Activated naive CD4-positive, alpha-beta T cell treated with anti-CD3 and anti-CD28 coated beads, Interleukin-2, amount 10 ng/mL, durations not matched to agents 7 days and 5 days (primary cell): Measurements from ENCODE around the gene GGACT.
"Not testable (repeated sequence)": the region's sequence is repeated elsewhere in the genome, so short reads cannot be mapped to it uniquely, and the experiment has no call there.

ENCODE experiments used
- CTCF ChIA-PET: fragments of 350-600 bp; sonication (Branson Sonifier 250); formaldehyde crosslinking; loops from one replicate; lab custom pipeline; 2021; ENCODE audit warnings: antibody characterized with exemption; lab: Charles Lee
- DNase-seq: peaks from one replicate; pipeline ENCODE4 v3.0.0-alpha.2; 2020
- H3K27ac Mint-ChIP-seq: one replicate; pipeline ENCODE4 v1.8.0; 2021; ENCODE audit warnings: mild to moderate bottlenecking, moderate library complexity, mixed read lengths
- H3K27me3 Mint-ChIP-seq: one replicate; pipeline ENCODE4 v1.8.0; 2021; ENCODE audit warnings: mild to moderate bottlenecking, mixed read lengths
- H3K36me3 Mint-ChIP-seq: one replicate; pipeline ENCODE4 v1.8.0; 2021; ENCODE audit warnings: mixed read lengths
- H3K4me1 Mint-ChIP-seq: one replicate; pipeline ENCODE4 v1.8.0; 2021; ENCODE audit warnings: mixed read lengths
- H3K4me3 Mint-ChIP-seq: one replicate; pipeline ENCODE4 v1.8.0; 2021; ENCODE audit warnings: mild to moderate bottlenecking, moderate library complexity, mixed read lengths
- H3K9me3 Mint-ChIP-seq: one replicate; pipeline ENCODE4 v1.8.0; 2021; ENCODE audit warnings: mixed read lengths

The GGACT gene

DNA sequence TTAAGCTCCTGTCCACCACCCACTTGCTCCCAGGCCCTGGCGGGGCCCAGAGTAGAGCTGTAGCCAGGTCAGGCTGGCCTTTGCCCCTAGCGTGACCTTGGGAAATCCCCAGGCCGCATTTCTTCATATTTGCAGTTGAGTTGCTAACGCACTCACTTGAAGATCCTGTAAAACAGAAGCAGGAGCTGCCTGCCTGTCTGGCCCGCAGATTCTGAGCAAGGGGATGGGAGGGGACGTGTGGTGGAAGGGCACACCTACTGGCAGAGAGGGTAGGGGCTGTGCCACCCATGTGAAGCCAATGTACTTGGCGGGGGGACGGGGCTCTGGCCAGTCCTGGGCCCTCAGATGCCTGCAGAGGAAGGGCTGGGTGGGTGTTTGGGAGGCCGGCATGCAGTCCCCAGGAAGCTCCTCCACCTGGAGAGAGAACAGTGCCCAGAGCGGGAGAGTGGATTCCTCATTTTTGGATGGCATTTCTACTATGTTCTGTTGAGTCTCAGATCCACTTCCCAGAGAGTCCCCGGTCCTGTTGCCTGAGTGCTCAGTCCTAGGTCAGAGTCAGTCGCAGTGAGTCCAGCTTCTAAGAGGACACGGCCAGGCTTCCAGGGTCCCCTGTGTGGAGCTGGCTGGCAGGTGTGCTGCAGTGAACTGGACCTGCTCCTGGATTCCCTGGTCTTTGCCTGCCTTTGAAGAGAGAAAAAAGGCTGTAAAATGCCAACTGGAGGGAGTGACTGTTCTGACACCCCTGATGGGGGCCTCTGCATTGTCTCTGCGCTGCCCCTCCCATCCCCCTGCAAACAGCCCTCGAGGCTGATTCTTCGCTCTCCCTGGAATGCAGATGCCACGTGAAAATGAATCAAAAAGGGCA, 62.9 kb downstream of the GGACT start:
- Mint-ChIP-seq H3K27ac (no peak overlapping the region), H3K4me3 (no peak overlapping the region), H3K27me3 (no peaks in the 10 kb centered on the region), H3K36me3 (no peaks in the 10 kb centered on the region), H3K4me1 (peaks cover 14% of the 10 kb centered on the region), H3K9me3 (no peaks in the 10 kb centered on the region)
- CTCF ChIA-PET: no interaction called here
- no peak for DNase-seq

DNA sequence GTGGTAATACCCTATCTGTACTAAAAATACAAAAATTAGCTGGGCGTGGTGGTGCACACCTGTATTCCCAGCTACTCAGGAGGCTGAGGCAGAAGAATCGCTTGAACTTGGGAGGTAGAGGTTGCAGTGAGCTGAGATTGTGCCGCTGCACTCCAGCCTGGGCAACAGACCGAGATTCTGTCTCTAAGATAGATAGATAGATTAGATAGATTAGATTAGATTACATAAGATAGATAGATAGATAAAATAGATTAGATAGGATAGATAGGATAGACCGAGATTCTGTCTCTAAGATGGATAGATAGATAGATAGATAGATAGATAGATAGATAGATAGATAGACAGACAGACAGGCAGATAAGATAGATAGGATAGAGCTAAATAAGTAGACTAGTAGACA, 63.9 kb downstream of the GGACT start:
- H3K9me3 Mint-ChIP-seq, CTCF ChIA-PET, H3K36me3 Mint-ChIP-seq, H3K27me3 Mint-ChIP-seq, DNase-seq, H3K27ac Mint-ChIP-seq, H3K4me3 Mint-ChIP-seq: not testable (repeated sequence)
- peaks cover 14% of the 10 kb centered on the region for H3K4me1 Mint-ChIP-seq

DNA sequence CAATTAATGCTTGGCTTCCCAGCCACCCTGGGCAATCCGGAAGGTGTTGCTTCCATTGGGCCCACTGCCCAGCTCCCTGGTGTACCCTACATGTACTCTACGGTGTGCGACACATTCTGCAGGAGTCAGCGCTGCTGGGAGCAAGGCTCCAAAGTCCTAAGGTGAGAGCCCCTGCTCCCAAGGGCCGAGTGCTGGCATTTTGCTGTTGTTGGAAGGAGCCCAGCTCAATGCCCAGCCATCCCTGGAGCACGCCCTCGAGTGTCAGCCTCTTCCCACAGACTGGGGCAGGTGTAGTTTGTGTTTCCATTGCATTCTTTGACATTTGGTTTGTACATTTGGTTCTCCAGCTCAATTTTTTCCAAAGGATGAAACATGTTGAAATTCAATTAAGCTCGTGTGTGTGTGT, 64.6 kb downstream of the GGACT start:
- CTCF ChIA-PET: interaction anchor here (1.2 kb wide), 1 partner anchor 9 kb away, joined by 4 read pairs; no protein-coding TSS in a partner anchor
- no peaks in the 10 kb centered on the region for H3K27me3 Mint-ChIP-seq
- H3K27ac Mint-ChIP-seq: no peak overlapping the region
- no peak overlapping the region for H3K4me3 Mint-ChIP-seq
- H3K36me3 Mint-ChIP-seq: no peaks in the 10 kb centered on the region
- no peaks in the 10 kb centered on the region for H3K9me3 Mint-ChIP-seq
- no peak for DNase-seq
- H3K4me1 Mint-ChIP-seq: peaks cover 14% of the 10 kb centered on the region

DNA sequence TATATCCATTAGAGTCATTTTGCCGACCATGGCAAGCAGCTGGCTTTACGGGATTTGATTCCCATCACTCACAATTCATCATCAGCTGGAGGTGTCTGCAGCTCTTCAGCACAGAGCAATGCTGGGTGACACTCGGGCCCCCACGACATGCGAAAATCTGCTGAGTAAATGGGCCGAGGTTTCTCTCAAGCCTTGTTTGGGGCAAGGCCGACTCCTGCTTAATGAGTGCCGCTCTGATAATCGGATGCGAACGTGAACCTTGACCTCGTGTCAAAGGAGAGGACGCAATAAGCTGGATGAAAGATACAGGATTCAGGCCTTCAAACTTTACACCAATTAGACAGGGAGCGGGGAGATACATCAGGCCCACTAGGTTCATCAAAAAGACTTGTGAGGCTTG, 65.2 kb downstream of the GGACT start:
- Mint-ChIP-seq H3K4me1 (peaks cover 16% of the 10 kb centered on the region), H3K9me3 (no peaks in the 10 kb centered on the region), H3K4me3 (no peak overlapping the region), H3K27ac (no peak overlapping the region), H3K36me3 (no peaks in the 10 kb centered on the region), H3K27me3 (no peaks in the 10 kb centered on the region)
- DNase-seq: no peak
- CTCF ChIA-PET: interaction anchor here (0.9 to 1.2 kb wide), 2 partner anchors 8 to 15 kb away, joined by 3 to 4 read pairs; no protein-coding TSS in a partner anchor

DNA sequence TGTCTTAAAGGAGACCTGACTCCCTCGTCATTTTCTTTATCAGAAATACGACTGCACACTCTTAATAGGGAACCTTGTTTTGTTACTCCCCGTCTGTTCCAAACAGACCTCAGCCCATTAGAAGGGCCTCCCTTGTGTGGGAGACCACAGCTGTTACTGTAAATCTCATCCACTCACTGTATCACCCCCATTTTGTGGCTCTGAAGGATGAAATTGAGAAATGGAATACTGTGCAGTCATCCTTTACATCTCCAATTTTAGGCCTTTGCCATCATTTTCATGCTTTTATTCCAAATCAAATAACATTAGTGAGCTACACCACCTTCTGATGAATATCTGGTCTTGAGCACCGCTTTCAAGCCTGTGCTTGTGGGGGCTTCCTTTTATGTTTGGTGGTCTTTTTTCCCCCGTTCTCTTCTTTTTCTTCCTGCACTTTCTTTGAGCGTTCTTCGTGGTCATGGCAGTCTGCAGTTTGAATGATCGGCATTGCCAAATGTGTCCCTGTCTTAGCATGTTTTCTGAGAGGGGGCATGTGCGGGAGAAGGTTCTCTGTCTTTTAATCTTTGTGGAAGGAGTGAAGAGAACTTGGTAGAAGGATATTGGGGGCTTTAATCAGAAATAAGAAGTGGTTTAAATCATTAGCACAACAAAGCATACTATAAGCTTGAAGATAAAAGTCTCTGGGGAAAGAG, 65.8 kb downstream of the GGACT start:
- H3K27ac Mint-ChIP-seq: no peak overlapping the region
- peaks cover 22% of the 10 kb centered on the region for H3K4me1 Mint-ChIP-seq
- H3K9me3 Mint-ChIP-seq: no peaks in the 10 kb centered on the region
- no peaks in the 10 kb centered on the region for H3K27me3 Mint-ChIP-seq
- CTCF ChIA-PET: interaction anchor here (0.9 to 1.2 kb wide), 2 partner anchors 8 to 16 kb away, joined by 3 to 4 read pairs; no protein-coding TSS in a partner anchor
- H3K4me3 Mint-ChIP-seq: no peak overlapping the region
- no peak for DNase-seq
- H3K36me3 Mint-ChIP-seq: no peaks in the 10 kb centered on the region

DNA sequence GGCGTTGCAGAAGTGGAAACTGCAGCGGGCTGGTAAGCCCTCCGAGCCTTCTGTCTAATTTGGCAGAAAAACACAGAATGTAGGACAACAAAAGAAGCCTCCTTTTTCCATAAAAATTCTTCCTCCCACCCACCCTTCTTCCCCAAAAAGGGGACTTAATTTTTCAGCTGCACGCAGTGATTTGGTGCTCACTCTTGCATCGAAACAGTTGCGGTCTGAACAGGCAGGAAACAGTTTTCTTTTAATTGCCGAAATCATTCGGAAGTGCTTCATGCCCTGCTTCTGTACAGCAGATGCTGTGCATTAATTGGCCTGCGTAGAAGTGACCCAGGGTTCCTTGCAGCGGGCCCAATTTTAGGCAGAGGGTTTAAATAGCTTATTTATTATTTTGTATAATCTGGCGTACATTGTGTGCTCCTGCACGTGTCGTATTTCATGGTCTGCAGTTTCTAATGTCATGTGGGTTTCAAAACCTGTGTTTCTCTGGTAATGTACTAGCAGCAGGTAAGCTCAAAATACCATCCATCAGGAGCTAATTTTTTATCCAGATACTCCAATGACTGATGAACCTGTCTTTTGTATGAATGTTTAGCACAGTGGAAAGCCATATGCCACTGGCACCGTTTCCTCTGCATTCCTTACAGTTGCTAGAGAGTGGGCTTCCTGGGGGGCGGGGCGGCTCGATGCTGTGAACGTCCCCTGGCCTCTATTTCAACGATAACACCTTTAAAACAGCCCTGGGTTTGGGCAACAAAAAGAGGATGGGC, 66.6 kb downstream of the GGACT start:
- no peak for DNase-seq
- Mint-ChIP-seq H3K4me3 (no peak overlapping the region), H3K4me1 (peaks cover 28% of the 10 kb centered on the region), H3K27ac (peak overlapping the region; percentile 64), H3K27me3 (no peaks in the 10 kb centered on the region), H3K9me3 (no peaks in the 10 kb centered on the region), H3K36me3 (no peaks in the 10 kb centered on the region)
- CTCF ChIA-PET: no interaction called here

DNA sequence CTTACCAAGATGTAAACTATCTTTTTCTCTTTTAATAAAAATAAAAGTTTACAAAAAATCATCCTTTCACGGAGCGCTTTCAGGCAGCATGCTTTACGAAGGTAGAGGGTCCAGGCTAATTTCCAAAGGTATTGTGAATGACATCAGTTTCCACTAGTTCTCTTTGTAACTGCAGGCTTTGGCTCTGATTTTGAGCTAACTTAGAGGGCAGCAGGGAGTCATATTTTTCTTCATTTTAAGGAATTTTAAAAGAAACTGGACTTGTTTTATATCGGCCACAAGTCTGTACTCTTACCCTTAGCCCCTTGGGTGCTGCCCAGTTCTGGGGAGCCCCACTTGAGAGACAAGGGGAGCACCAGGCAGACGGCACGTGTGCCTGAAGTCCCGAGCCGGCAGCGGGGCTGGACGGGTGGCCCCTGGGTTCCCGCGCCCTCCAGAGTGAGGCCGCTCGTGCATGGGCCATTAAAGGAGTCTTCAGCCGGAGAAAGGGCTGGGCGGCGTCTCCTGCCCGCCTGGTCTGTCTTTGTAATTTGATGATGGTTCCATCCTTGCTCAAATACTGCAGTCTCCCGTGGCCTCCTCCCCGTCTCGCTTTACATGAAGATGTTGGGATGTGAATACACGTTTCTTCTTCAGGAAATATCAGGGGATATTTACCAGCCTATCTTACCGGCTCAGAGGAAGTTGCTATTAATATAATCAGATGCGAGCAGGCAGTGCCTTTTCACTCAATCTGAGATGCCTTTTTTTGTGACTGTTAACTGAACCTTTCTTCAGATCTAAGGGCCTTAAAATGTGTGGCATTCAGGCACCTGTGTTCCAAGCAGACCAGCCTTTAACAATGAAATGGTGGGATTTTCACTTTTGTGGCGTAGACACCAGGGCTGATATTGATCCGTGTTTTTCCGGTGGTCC, 67.4 kb downstream of the GGACT start:
- CTCF ChIA-PET: no interaction called here
- DNase-seq: no peak
- H3K27me3 Mint-ChIP-seq: no peaks in the 10 kb centered on the region
- peaks cover 28% of the 10 kb centered on the region for H3K4me1 Mint-ChIP-seq
- H3K4me3 Mint-ChIP-seq: no peak overlapping the region
- no peak overlapping the region for H3K27ac Mint-ChIP-seq
- H3K9me3 Mint-ChIP-seq: no peaks in the 10 kb centered on the region
- no peaks in the 10 kb centered on the region for H3K36me3 Mint-ChIP-seq

DNA sequence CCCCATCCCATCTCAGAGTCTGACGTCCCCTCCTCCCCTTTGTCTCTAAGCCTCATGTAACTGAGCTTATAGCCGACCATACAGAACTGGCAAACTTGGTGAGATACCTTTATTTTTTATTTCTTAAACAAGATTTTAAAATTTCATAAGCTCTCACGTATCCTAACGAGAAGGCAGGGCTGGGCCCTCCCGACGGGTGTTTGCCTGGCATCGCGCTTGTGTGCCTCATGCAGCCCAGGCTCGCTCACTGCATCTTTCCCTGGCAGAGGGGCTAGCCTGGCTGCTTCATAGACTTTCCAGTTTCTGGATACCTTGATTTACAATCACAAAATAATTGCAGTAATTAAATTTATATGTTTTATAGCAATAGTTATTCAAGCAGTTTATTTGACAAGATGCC, 69.0 kb downstream of the GGACT start:
- CTCF ChIA-PET: interaction anchor here (0.6 kb wide), 1 partner anchor 57 kb away, joined by 3 read pairs; no protein-coding TSS in a partner anchor

DNA sequence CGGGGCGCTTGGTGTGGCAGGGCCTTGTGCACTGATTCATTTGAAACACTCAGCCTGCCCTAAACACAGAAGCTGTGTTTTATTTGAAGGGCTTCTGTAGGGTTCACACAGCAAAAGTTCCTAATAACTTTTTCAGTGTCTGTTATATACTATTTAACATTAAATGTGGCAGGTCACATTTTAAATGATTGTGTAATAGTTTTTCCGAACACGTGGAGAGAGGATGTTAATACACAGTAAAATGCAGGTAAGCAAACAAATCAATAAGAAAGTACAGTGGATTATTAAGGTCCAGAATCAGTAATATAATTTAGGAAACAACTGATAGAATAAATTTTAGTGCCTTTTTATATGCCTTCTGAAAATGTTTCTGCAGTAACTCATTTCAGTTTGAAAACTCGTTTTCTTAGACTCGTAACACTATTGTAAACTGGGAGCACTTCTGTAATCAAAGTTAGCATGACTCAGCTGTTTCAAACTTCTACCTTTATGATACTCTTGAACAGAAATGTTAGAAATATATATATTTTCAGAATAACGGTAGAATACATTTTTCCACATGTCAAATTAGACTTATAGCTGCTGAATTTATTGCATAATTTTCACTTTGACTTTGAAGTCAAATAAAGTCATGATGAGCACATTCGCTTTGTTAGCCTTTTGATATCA, 70.1 kb downstream of the GGACT start:
- CTCF ChIA-PET: no interaction called here
- no peak overlapping the region for H3K27ac Mint-ChIP-seq
- DNase-seq: no peak
- no peaks in the 10 kb centered on the region for H3K27me3 Mint-ChIP-seq
- H3K4me1 Mint-ChIP-seq: peaks cover 32% of the 10 kb centered on the region
- H3K9me3 Mint-ChIP-seq: no peaks in the 10 kb centered on the region
- no peaks in the 10 kb centered on the region for H3K36me3 Mint-ChIP-seq
- H3K4me3 Mint-ChIP-seq: no peak overlapping the region

More for the DNA sequence above, 69.0 kb downstream of the GGACT start:
- no peaks in the 10 kb centered on the region for H3K27me3 Mint-ChIP-seq
- no peaks in the 10 kb centered on the region for H3K36me3 Mint-ChIP-seq
- H3K27ac Mint-ChIP-seq: no peak overlapping the region
- peaks cover 31% of the 10 kb centered on the region for H3K4me1 Mint-ChIP-seq
- H3K4me3 Mint-ChIP-seq: no peak overlapping the region
- no peak for DNase-seq
- H3K9me3 Mint-ChIP-seq: no peaks in the 10 kb centered on the region

DNA sequence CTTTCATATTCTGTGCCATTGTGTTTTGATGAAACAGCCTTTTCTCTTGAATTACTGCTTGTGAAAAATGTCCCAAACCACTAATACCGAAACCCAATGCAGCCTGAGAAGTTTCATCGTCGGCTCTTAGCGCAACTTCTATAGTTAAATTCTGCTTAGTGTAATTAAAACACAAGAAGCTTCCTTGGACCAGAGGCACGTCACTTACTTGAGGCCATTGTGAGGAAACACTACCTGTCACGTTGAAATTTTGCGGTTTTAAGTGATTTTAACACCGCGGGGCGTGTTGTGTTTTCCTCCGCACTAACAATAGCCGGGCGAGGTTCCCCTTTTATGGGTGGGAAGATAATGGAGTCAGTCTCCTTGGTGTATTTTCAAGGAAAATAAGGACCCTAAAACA, 70.9 kb downstream of the GGACT start:
- H3K9me3 Mint-ChIP-seq: no peaks in the 10 kb centered on the region
- no peak overlapping the region for H3K27ac Mint-ChIP-seq
- no peak overlapping the region for H3K4me3 Mint-ChIP-seq
- no peak for DNase-seq
- no peaks in the 10 kb centered on the region for H3K27me3 Mint-ChIP-seq
- H3K36me3 Mint-ChIP-seq: no peaks in the 10 kb centered on the region
- H3K4me1 Mint-ChIP-seq: peaks cover 30% of the 10 kb centered on the region
- CTCF ChIA-PET: no interaction called here

DNA sequence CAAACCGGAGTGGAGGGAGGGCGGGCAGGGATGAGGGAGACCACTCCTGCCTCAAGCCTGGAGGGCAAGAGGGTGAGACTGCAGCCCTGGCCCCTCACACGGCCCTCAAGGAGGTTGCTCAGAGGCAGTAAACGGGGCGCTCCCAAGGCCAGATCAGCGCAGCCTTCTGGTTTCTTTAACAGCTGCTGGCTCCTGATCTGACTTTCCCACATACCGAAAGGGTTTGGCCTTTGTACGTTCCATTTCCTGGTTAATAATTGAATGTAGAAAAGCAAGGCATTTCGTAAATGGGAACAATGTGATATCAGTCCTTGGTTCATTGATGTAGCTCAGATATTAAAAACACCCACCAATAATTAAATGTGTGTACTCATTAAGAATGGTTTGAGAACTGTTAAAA, 71.5 kb downstream of the GGACT start:
- Mint-ChIP-seq H3K9me3 (no peaks in the 10 kb centered on the region), H3K27ac (no peak overlapping the region), H3K27me3 (no peaks in the 10 kb centered on the region), H3K36me3 (no peaks in the 10 kb centered on the region), H3K4me3 (no peak overlapping the region), H3K4me1 (peaks cover 27% of the 10 kb centered on the region)
- DNase-seq: no peak
- CTCF ChIA-PET: interaction anchor here (0.7 kb wide), 1 partner anchor 282 kb away, joined by 3 read pairs; no protein-coding TSS in a partner anchor

DNA sequence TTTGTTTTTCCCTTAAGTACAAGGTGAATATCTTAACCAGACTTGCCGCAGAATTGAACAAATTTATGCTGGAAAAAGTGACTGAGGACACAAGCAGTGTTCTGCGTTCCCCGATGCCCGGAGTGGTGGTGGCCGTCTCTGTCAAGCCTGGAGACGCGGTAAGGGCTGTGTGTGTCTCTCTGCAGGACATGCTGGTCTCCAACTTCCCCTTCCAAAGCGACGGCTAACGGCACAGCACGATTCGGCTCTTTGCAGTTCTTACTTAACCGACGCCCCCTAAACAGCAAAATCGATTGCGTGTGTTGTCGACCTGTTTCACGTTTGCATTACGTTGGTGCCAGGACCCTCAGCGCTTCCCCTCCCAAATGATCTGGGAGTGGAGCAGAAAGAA, 73.2 kb downstream of the GGACT start:
- Mint-ChIP-seq H3K4me1 (peaks cover 18% of the 10 kb centered on the region), H3K9me3 (no peaks in the 10 kb centered on the region), H3K27ac (no peak overlapping the region), H3K27me3 (no peaks in the 10 kb centered on the region), H3K36me3 (no peaks in the 10 kb centered on the region), H3K4me3 (no peak overlapping the region)
- CTCF ChIA-PET: interaction anchor here (0.6 to 3.8 kb wide), 25 partner anchors 8 to 861 kb away, joined by 3 to 21 read pairs (median 4); no protein-coding TSS in a partner anchor
- DNase-seq: no peak
